SK-N-SH (cell line): ENCODE results near the gene PRB4. TPM values are rescaled to one million over a fixed set of nuclear protein-coding genes. Genes with fewer than 3 reads are reported as not detected.

Source experiments
- CTCF ChIA-PET: fragments of 300-600, 350-600 bp; formaldehyde crosslinking; extraction: SDS; loops from one replicate; lab custom pipeline; 2021; lab: Yijun Ruan, JAX
- POLR2A ChIA-PET: fragments of 350-600 bp; sonication (Branson Sonifier 250); formaldehyde crosslinking; extraction: SDS; loops from one replicate; lab custom pipeline; 2020; ENCODE audit warnings: antibody characterized with exemption, inconsistent platforms; lab: Yijun Ruan, JAX
- DNase-seq: peaks from one replicate; pipeline ENCODE4 v3.0.0; 2012
- H2AFZ ChIP-seq: fragments of 200-600 bp; sonication (generic); 2 replicates; pipeline ENCODE4 v1.8.1; 2016; ENCODE audit warnings: antibody characterized with exemption, mild to moderate bottlenecking, low read depth
- H3F3A ChIP-seq: fragments of 200-600 bp; sonication (generic); replicated peaks from 2 replicates; pipeline ENCODE3; 2016; ENCODE audit warnings: antibody characterized with exemption, mild to moderate bottlenecking; ENCODE audit not compliant: insufficient read depth
- H3K27ac ChIP-seq, 2 experiments: fragments of 200-500 bp in 1 of 2; fragments of 200-600 bp in 1 of 2; sonication (Bioruptor generic) in 1 of 2; sonication (generic), shearing (Covaris generic) in 1 of 2; 2 replicates each; pipeline versions ENCODE4 v1.5.1 to v1.6.1; 2014 to 2016; ENCODE audit warnings: low read depth in 2 of 2, inconsistent platforms in 1 of 2, low read length in 1 of 2, mild to moderate bottlenecking in 1 of 2, mixed read lengths in 1 of 2
- H3K27me3 ChIP-seq: fragments of 200-600 bp; sonication (generic), shearing (Covaris generic); 2 replicates; pipeline ENCODE4 v1.6.1; 2016; ENCODE audit warnings: mixed run types; ENCODE audit not compliant: insufficient read depth
- H3K36me3 ChIP-seq, 2 experiments: fragments of 200-500 bp in 1 of 2; fragments of 200-600 bp in 1 of 2; sonication (Bioruptor generic) in 1 of 2; sonication (generic) in 1 of 2; replicated peaks in 1 of 2; 2 replicates each; pipeline versions ENCODE3 to v1.5.1; 2014 to 2016; ENCODE audit warnings: low read length in 1 of 2, mild to moderate bottlenecking in 1 of 2; ENCODE audit not compliant: insufficient read depth in 2 of 2, control insufficient read depth in 1 of 2
- H3K4me1 ChIP-seq, 2 experiments: fragments of 200-500 bp in 1 of 2; fragments of 200-600 bp in 1 of 2; sonication (Bioruptor generic) in 1 of 2; sonication (generic), shearing (Covaris generic) in 1 of 2; 2 replicates each; pipeline versions ENCODE4 v1.5.1 to v1.6.1; 2014 to 2016; ENCODE audit warnings: low read depth in 1 of 2, low read length in 1 of 2, mixed run types in 1 of 2; ENCODE audit not compliant: insufficient read depth in 2 of 2, control insufficient read depth in 1 of 2
- H3K4me2 ChIP-seq: fragments of 200-600 bp; sonication (generic), shearing (Covaris generic); 2 replicates; pipeline ENCODE4 v1.6.1; 2017; ENCODE audit warnings: mixed run types
- H3K4me3 ChIP-seq, 2 experiments: fragments of 200-500 bp in 1 of 2; fragments of 200-600 bp in 1 of 2; sonication (Bioruptor generic) in 1 of 2; sonication (generic), shearing (Covaris generic) in 1 of 2; 2 replicates each; pipeline versions ENCODE4 v1.5.1 to v1.8.1; 2014 to 2016; ENCODE audit warnings: low read depth in 2 of 2, inconsistent platforms in 1 of 2, low read length in 1 of 2, mild to moderate bottlenecking in 1 of 2, mixed read lengths in 1 of 2, moderate library complexity in 1 of 2
- H3K79me2 ChIP-seq: fragments of 200-600 bp; sonication (generic); 2 replicates; pipeline ENCODE4 v1.8.1; 2017; ENCODE audit warnings: mild to moderate bottlenecking; ENCODE audit not compliant: insufficient read depth
- H3K9ac ChIP-seq: fragments of 200-600 bp; sonication (generic); 2 replicates; pipeline ENCODE4 v1.6.1; 2017; ENCODE audit warnings: mixed run types
- H3K9me2 ChIP-seq: fragments of 200-600 bp; sonication (generic); 2 replicates; pipeline ENCODE4 v1.6.1; 2017; ENCODE audit warnings: mixed run types
- H3K9me3 ChIP-seq: fragments of 200-600 bp; sonication (generic); 2 replicates; pipeline ENCODE4 v1.6.1; 2017; ENCODE audit warnings: mixed run types, mild to moderate bottlenecking, moderate library complexity
- H4K20me1 ChIP-seq: fragments of 200-600 bp; sonication (generic); 2 replicates; pipeline ENCODE4 v1.6.1; 2017; ENCODE audit warnings: mild to moderate bottlenecking, mixed run types; ENCODE audit not compliant: insufficient read depth
- EP300 ChIP-seq, 2 experiments: IDR thresholded peaks; 2 replicates each; pipeline versions ENCODE4 v1.4.0 to v1.6.1; 2012; ENCODE audit warnings: borderline replicate concordance in 1 of 2, low read depth in 1 of 2, low read length in 1 of 2
- EZH2phosphoT487 ChIP-seq: fragments of 200-600 bp; sonication (generic); IDR thresholded peaks from 2 replicates; pipeline ENCODE4 v1.6.1; 2017; ENCODE audit warnings: low read depth, mixed run types, mild to moderate bottlenecking, antibody characterized with exemption, moderate library complexity, borderline replicate concordance
- GABPA ChIP-seq: IDR thresholded peaks from 2 replicates; pipeline ENCODE4 v1.4.0; 2012; ENCODE audit warnings: low read depth, mild to moderate bottlenecking
- IRF3 ChIP-seq: fragments of 150-350 bp; IDR thresholded peaks from 2 replicates; pipeline ENCODE4 v1.6.1; 2016; ENCODE audit warnings: mild to moderate bottlenecking, low read depth, low read length
- JUND ChIP-seq: IDR thresholded peaks from 2 replicates; pipeline ENCODE4 v1.4.0; 2012
- MAX ChIP-seq: IDR thresholded peaks from 2 replicates; pipeline ENCODE4 v1.4.0; 2012; ENCODE audit warnings: low read depth
- MEF2A ChIP-seq: IDR thresholded peaks from 2 replicates; pipeline ENCODE4 v1.4.0; 2012; ENCODE audit warnings: low read depth, borderline replicate concordance
- NRF1 ChIP-seq: IDR thresholded peaks from 2 replicates; pipeline ENCODE4 v1.6.1; 2012; ENCODE audit warnings: low read depth, mild to moderate bottlenecking, low read length
- PBX3 ChIP-seq: IDR thresholded peaks from 2 replicates; pipeline ENCODE4; 2012
- POLR2AphosphoS5 ChIP-seq: IDR thresholded peaks from 2 replicates; pipeline ENCODE4 v1.6.1; 2012; ENCODE audit warnings: low read depth, low read length
- RCOR1 ChIP-seq: fragments of 150-350 bp; IDR thresholded peaks from 2 replicates; pipeline ENCODE4 v1.6.1; 2017; ENCODE audit warnings: antibody characterized with exemption, low read length
- RFX5 ChIP-seq: IDR thresholded peaks from 2 replicates; pipeline ENCODE4 v1.6.1; 2012; ENCODE audit warnings: mild to moderate bottlenecking, improper control_type of control experiment, low read length
- RXRA ChIP-seq: IDR thresholded peaks from 2 replicates; pipeline ENCODE4 v1.4.0; 2012; ENCODE audit warnings: low read depth, mild to moderate bottlenecking, borderline replicate concordance
- SMC3 ChIP-seq: IDR thresholded peaks from 2 replicates; pipeline ENCODE4 v1.6.1; 2012; ENCODE audit warnings: low read depth, low read length, improper control_type of control experiment
- TAF1 ChIP-seq: IDR thresholded peaks from 2 replicates; pipeline ENCODE4 v1.6.1; 2012; ENCODE audit warnings: low read depth, mild to moderate bottlenecking, low read length, moderate library complexity, borderline replicate concordance
- TEAD4 ChIP-seq: IDR thresholded peaks from 2 replicates; pipeline ENCODE4 v1.4.0; 2012; ENCODE audit warnings: mild to moderate bottlenecking, borderline replicate concordance; ENCODE audit not compliant: insufficient read depth
- USF1 ChIP-seq: IDR thresholded peaks from 2 replicates; pipeline ENCODE4 v1.4.0; 2012; ENCODE audit warnings: low read depth, borderline replicate concordance
- USF2 ChIP-seq: fragments of 150-350 bp; IDR thresholded peaks from 2 replicates; pipeline ENCODE4 v1.6.1; 2017; ENCODE audit warnings: antibody characterized with exemption, low read length, low read depth, borderline replicate concordance
- YY1 ChIP-seq: IDR thresholded peaks from 2 replicates; pipeline ENCODE4 v1.4.0; 2012; ENCODE audit warnings: low read depth, mild to moderate bottlenecking
- WGBS: methylation state at CpG from one replicate; pipeline ENCODE4 v1.1.6; 2017; ENCODE audit warnings: low lambda C conversion rate; 5-methylcytosine and 5-hydroxymethylcytosine counted together
- polyA plus RNA-seq, 3 experiments: library from polyadenylated mRNA; depleted of rRNA; stranded (reverse); fragments of >200 nt; gene quantifications; 2 replicates each; pipeline ENCODE4 v1.2.3, GENCODE V29; 2012

Gene PRB4
- polyA plus RNA-seq, 1 of the 3 experiments (the other 2 are of a cell fraction) = not detected

GRCh38 chr12:11344500-11344899 is 34.3 kb upstream of the PRB4 start:
- no peak overlapping the region for H3K4me2 ChIP-seq
- no peaks in the 10 kb centered on the region for H3K9me2 ChIP-seq
- 2% methylated on average over 2 of the region's 2 CpGs for WGBS
- H3F3A ChIP-seq = no peaks in the 10 kb centered on the region
- no peaks in the 10 kb centered on the region for H4K20me1 ChIP-seq
- no peaks in the 10 kb centered on the region for H3K27me3 ChIP-seq
- no peak overlapping the region for H3K9ac ChIP-seq
- TF ChIP-seq RCOR1 (no peak), USF2 (no peak), YY1 (no peak), JUND (no peak), TEAD4 (no peak), RFX5 (no peak), EP300 (IDR thresholded peaks at IDR 0.05; ENCODE audit: borderline replicate concordance in 1 of 2, low read depth in 1 of 2, low read length in 1 of 2) (no peak), MAX (no peak), RXRA (no peak), EZH2phosphoT487 (no peak), USF1 (no peak), GABPA (no peak), IRF3 (no peak), POLR2AphosphoS5 (no peak), TAF1 (no peak), MEF2A (no peak), SMC3 (no peak), PBX3 (no peak), NRF1 (no peak)
- H3K36me3 ChIP-seq = no peaks in the 10 kb centered on the region
- H3K4me1 ChIP-seq = no peaks in the 10 kb centered on the region
- no peaks in the 10 kb centered on the region for H3K79me2 ChIP-seq
- H2AFZ ChIP-seq = no peak overlapping the region
- POLR2A ChIA-PET = no interaction called here
- CTCF ChIA-PET = interaction anchor here (0.6 kb wide), 1 partner anchor 1642 kb away, joined by 3 read pairs; no protein-coding TSS in a partner anchor
- H3K9me3 ChIP-seq = no peaks in the 10 kb centered on the region
- H3K27ac ChIP-seq = no peak overlapping the region
- DNase-seq = no peak
- H3K4me3 ChIP-seq = no peak overlapping the region
